ENCODE data around the gene RAMP3. TPM values are rescaled to one million over a fixed set of nuclear protein-coding genes. Genes with fewer than 3 reads are reported as not detected.

Gene RAMP3
- total and polyA plus RNA-seq, 9 of the 15 experiments (the other 6 are each of a cell fraction or from before 2014, with no cell fraction given) = not detected

- TF ChIP-seq REST (IDR thresholded peaks at IDR 0.05; ENCODE audit: borderline replicate concordance) (no peak), REST (CRISPR knock-in tag; IDR thresholded peaks at IDR 0.05; ENCODE audit: low read depth) (peak; percentile 37; the same call in 1 of the 2 replicates), TEAD2 (tag; IDR thresholded peaks at IDR 0.05) (no peak), DACH1 (IDR thresholded peaks at IDR 0.05; ENCODE audit: partially characterized antibody) (no peak), RBBP5 (IDR thresholded peaks at IDR 0.05; ENCODE audit: borderline replicate concordance, insufficient read depth, low read length, poor library complexity, severe bottlenecking) (peak; percentile 81), PRDM10 (IDR thresholded peaks at IDR 0.05; ENCODE audit: partially characterized antibody) (peak; percentile 55), THAP7 (CRISPR knock-in tag; IDR thresholded peaks at IDR 0.05) (peak; percentile 63; the same call in 1 of the 2 replicates), PHF21A (IDR thresholded peaks at IDR 0.05; ENCODE audit: borderline replicate concordance, low read depth) (peak; percentile 49; the same call in 1 of the 2 replicates), RAD51 (IDR thresholded peaks at IDR 0.05; ENCODE audit: borderline replicate concordance, low read depth) (no peak; the same call in 1 of the 2 replicates), RNF219 (CRISPR knock-in tag; IDR thresholded peaks at IDR 0.05) (no peak), SRSF7 (optimal IDR thresholded peaks at IDR 0.05; ENCODE audit: low read depth, low read length) (no peak)
Observed at GRCh38 chr7:45111298-45112223, 46.0 kb upstream of the RAMP3 start, which contains the start of gene TBRG4 (continued).
